ENCODE results near the gene DRC1.

The DRC1 gene

DNA sequence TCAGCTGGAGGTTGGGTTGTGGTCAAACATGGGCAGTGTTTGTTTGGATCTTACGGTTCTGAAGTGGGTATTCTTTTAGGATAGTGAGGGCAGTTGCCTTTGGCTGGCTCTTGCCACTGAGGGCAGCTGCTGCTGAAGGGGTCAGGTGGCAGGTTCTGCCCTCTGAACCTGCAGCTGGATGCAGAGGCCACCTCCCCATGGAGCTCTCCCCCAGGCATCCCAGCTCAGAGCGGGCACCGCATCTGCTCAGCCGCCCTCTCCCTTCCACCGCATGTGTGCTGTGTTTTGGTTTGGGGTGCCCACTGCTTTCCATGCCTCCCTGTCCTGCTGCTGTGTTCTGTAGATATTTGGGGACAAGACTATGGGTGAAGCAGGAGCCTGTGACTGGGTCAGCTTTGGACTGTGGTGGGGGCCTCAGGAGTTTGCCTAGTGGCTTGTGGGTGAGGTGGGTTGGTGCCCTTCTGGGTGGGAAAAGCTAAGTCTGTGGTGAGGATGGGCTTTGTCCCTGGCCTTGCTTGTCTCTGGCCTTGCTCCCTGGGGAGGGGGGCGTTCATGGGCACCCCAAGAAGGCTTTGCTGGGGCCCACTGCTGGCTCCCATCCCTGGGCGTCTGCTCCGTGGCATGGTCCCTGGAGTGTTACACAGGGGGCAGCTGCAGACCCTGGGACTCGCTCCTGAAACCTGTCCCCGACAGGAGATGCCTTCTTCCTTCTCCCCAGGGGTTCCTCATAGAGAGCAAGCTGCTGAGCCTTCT lies 47.7 kb downstream of the DRC1 start:
- H3K4me3 ChIP-seq (ENCODE audit: control insufficient read depth, low read depth, low read length) = no peak overlapping the region
- TF ChIP-seq, protein P1, sequence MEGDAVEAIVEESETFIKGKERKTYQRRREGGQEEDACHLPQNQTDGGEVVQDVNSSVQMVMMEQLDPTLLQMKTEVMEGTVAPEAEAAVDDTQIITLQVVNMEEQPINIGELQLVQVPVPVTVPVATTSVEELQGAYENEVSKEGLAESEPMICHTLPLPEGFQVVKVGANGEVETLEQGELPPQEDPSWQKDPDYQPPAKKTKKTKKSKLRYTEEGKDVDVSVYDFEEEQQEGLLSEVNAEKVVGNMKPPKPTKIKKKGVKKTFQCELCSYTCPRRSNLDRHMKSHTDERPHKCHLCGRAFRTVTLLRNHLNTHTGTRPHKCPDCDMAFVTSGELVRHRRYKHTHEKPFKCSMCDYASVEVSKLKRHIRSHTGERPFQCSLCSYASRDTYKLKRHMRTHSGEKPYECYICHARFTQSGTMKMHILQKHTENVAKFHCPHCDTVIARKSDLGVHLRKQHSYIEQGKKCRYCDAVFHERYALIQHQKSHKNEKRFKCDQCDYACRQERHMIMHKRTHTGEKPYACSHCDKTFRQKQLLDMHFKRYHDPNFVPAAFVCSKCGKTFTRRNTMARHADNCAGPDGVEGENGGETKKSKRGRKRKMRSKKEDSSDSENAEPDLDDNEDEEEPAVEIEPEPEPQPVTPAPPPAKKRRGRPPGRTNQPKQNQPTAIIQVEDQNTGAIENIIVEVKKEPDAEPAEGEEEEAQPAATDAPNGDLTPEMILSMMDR (conservative IDR thresholded peaks at IDR 0.05; ENCODE audit: control insufficient read depth, insufficient read depth, low read depth, low read length) = no peak
- DNase-seq (ENCODE audit: low read depth) = no peak

DNA sequence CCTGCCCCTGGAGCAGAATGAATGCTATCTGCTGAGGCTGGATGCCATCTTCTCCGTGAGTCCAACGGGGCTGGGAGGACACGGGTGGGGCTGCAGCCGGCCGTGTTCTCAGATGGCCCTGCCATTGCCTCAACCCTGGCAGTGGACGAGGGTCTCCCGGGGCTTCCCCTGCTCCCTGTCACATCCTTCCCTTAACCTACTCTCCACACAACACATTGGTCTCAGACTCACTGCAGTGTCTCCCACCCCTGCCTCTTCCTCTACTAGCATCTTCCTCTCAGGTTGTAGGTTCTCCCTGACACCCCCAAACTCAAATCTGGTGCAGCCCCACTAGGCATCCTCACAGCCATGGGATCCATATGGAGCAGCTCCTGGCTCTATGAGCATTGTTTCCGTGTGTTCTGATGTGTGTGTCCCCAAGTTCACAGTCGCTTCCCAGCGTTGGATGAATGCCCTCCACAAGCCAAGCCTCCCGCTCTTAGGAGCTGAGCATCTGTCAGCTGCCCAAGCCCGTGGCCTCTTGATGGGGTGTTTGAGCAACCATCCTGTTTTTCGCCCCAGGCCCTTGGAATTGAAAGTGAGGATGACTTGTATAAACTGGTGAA lies 48.4 kb downstream of the DRC1 start:
- no peak overlapping the region for H3K4me3 ChIP-seq (ENCODE audit: control insufficient read depth, low read depth, low read length)
- no peak for DNase-seq (ENCODE audit: low read depth)
- TF ChIP-seq, protein P1 (conservative IDR thresholded peaks at IDR 0.05; ENCODE audit: control insufficient read depth, insufficient read depth, low read depth, low read length) = no peak

DNA sequence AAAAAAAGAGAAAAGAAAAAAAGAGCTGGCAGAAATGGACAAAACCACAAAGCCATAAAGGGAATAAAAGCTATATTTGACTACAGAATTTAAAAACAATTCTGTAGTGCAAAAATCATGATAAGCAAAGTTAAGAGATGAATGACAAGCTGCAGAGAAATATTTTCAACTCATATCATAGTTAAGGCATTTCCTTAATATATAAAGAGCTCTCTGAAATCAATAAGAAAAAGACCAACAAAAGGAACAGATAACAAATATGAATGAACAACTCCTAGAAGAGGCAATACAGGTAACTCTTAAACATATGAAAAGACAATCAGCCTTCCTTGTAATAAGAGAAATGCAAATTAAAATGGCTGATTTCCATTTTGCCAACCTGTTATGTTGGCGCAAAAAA lies 50.0 kb downstream of the DRC1 start:
- no peak overlapping the region for H3K4me3 ChIP-seq (ENCODE audit: control insufficient read depth, low read depth, low read length)
- TF ChIP-seq, protein P1 (conservative IDR thresholded peaks at IDR 0.05; ENCODE audit: control insufficient read depth, insufficient read depth, low read depth, low read length) = no peak
- no peak for DNase-seq (ENCODE audit: low read depth)

DNA sequence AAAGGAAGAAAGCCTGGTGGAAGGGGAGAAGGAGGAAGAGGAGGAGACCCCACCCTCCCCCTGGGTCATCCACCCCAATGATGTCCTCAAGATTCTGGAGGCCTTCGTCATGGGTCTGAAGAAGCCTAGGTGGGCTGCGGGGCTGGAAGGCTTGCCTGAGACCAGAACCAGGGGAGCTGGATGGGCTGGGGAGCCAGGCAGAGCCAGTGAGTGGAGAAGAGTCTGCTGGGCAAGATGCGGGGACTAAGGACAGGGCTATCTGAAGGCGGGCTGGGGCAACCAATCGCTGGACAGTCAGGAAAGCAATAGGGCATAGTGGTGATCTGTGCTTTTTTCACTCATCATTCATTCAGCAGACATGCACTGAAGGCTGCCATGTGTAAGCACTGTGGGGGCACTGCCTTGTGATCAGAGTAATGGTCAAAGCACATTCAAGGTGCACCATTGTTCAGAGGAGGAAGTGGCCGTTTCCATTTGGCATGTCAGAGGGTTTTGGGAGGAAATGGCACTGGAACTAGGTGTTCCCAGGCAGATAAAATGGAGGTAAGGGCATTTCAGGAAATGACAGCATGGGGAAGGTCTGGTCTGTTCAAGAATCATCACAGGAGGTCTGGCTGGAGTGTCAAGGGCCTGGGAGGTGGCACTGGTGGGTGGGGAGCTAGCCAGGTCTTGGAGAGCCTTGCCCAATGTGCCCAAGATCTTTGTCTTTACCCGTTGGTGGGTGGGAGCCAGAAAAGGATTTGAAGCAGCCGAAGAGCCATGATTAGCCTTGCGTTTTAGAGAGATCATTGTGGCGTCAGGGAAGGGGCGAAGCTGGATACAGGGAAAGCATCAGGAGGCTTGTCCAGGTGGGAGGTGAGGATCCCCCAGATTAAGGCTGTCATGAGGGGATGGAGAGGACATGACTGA lies 52.0 kb downstream of the DRC1 start:
- TF ChIP-seq, protein P1 (conservative IDR thresholded peaks at IDR 0.05; ENCODE audit: control insufficient read depth, insufficient read depth, low read depth, low read length) = no peak
- H3K4me3 ChIP-seq (ENCODE audit: control insufficient read depth, low read depth, low read length) = no peak overlapping the region
- no peak for DNase-seq (ENCODE audit: low read depth)

DNA sequence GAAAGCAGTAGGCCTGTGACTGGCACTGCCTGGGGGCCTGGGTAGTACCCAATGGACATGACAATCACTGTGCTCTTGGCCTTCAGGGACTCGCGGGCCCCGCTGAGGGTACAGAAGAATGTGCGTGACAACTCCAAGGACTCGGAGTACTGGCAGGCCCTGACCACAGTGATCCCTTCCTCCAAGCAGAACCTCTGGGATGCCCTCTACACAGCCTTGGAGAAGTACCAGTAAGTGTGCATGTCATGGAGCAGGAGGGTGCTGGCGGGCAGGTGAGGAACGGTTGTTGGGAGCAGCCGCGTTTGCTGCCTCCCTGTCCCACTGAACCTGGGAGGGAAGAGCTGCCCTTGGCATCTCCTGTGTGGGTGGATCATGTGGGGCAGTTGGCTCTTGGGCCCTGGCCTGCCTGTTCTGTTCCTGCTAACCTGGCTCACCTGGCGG lies 52.9 kb downstream of the DRC1 start:
- no peak overlapping the region for H3K4me3 ChIP-seq (ENCODE audit: control insufficient read depth, low read depth, low read length)
- no peak for DNase-seq (ENCODE audit: low read depth)
- TF ChIP-seq, protein P1 (conservative IDR thresholded peaks at IDR 0.05; ENCODE audit: control insufficient read depth, insufficient read depth, low read depth, low read length) = no peak

GRCh38 chr2:26455037-26455669 lies 53.4 kb downstream of the DRC1 start:
- no peak for DNase-seq (ENCODE audit: low read depth)
- no peak overlapping the region for H3K4me3 ChIP-seq (ENCODE audit: control insufficient read depth, low read depth, low read length)
- TF ChIP-seq, protein P1 (conservative IDR thresholded peaks at IDR 0.05; ENCODE audit: control insufficient read depth, insufficient read depth, low read depth, low read length) = no peak
